Measurements from ENCODE around the gene ANKRD22. TPM values are rescaled to one million over a fixed set of nuclear protein-coding genes. Genes with fewer than 3 reads are reported as not detected.
A peak's percentile ranks its signal among the peaks of the same experiment; 100 is the strongest.

ANKRD22 gene
- polyA plus RNA-seq, 2 of the 4 experiments (the other 2 are of a cell fraction), result 0.53 to 0.59 TPM

GRCh38 chr10:88781206-88781605, 70.4 kb downstream of the ANKRD22 start:
- ATAC-seq (no peak), DNase-seq (ENCODE audit: low read depth in 1 of 2, low spot score in 1 of 2) (no peak), FAIRE-seq (peak; percentile 39)
- no peak overlapping the region for H3K27ac ChIP-seq
- no peaks in the 10 kb centered on the region for H3K4me1 ChIP-seq
- H3K4me2 ChIP-seq, result no peak overlapping the region
- WGBS (ENCODE audit: missing lambda C conversion rate), result 11% methylated on average over 2 of the region's 2 CpGs
- ChIA-PET CTCF (interaction anchor here (0.9 kb wide), 1 partner anchor 13 kb away, joined by 3 read pairs; no protein-coding TSS in a partner anchor), POLR2A (no interaction called here)
- H3K4me3 ChIP-seq, result no peak overlapping the region
- TF ChIP-seq POLR2AphosphoS2 (conservative IDR thresholded peaks at IDR 0.05; ENCODE audit: low read length) (no peak), ESRRA (IDR thresholded peaks at IDR 0.05; ENCODE audit: borderline replicate concordance, low read length) (no peak), MAFK (IDR thresholded peaks at IDR 0.05; ENCODE audit: partially characterized antibody) (no peak), RNF2 (IDR thresholded peaks at IDR 0.05; ENCODE audit: borderline replicate concordance, low read depth) (no peak), EHMT2 (IDR thresholded peaks at IDR 0.05; ENCODE audit: low read depth) (no peak), HOXB5 (CRISPR knock-in tag; IDR thresholded peaks at IDR 0.05) (no peak), CHD4 (IDR thresholded peaks at IDR 0.05; ENCODE audit: borderline replicate concordance) (no peak), MAZ (IDR thresholded peaks at IDR 0.05; ENCODE audit: borderline replicate concordance, low read depth, low read length) (no peak), USF2 (IDR thresholded peaks at IDR 0.05) (no peak), CBX8 (IDR thresholded peaks at IDR 0.05) (no peak), RCOR1 (IDR thresholded peaks at IDR 0.05; ENCODE audit: low read depth, low read length) (no peak), HDAC2 (IDR thresholded peaks at IDR 0.05) (no peak), BCL3 (IDR thresholded peaks at IDR 0.05) (no peak), KDM5A (IDR thresholded peaks at IDR 0.05) (no peak), ELK1 (IDR thresholded peaks at IDR 0.05; ENCODE audit: low read depth, low read length) (no peak), E2F6 (IDR thresholded peaks at IDR 0.05; ENCODE audit: borderline replicate concordance, low read depth) (no peak), RARB (CRISPR knock-in tag; IDR thresholded peaks at IDR 0.05) (no peak), SREBF2 (IDR thresholded peaks at IDR 0.05) (no peak), BHLHE40 (IDR thresholded peaks at IDR 0.05; ENCODE audit: low read depth, low read length) (no peak)
- no peaks in the 10 kb centered on the region for H3K9me3 ChIP-seq

Other genes starting within 250 kb of the ANKRD22 start
- gene LIPF, start 187.4 kb downstream of the ANKRD22 start, polyA plus RNA-seq (2011; rRNA removed), result not detected in 2 replicates
- not detected in 3 replicates for gene LIPF, start 187.4 kb downstream of the ANKRD22 start, polyA plus RNA-seq (2017; fragmentation: RNase III; extraction: RNeasy Plus Mini Kit Qiagen cat#74134 plus additional on column Dnase treatment)
- 0.05 TPM in 1 of 2 replicates, not detected in the other for gene LIPK, start 145.6 kb downstream of the ANKRD22 start, polyA plus RNA-seq (2011; rRNA removed)
- gene LIPK, start 145.6 kb downstream of the ANKRD22 start, polyA plus RNA-seq (2017; fragmentation: RNase III; extraction: RNeasy Plus Mini Kit Qiagen cat#74134 plus additional on column Dnase treatment), result not detected in 3 replicates
- gene LIPN, start 91.8 kb downstream of the ANKRD22 start, polyA plus RNA-seq (2011; rRNA removed), result not detected in 2 replicates
- gene LIPN, start 91.8 kb downstream of the ANKRD22 start, polyA plus RNA-seq (2017; fragmentation: RNase III; extraction: RNeasy Plus Mini Kit Qiagen cat#74134 plus additional on column Dnase treatment), result not detected in 3 replicates
- not detected in 2 replicates for gene LIPM, start 49.1 kb downstream of the ANKRD22 start, polyA plus RNA-seq (2011; rRNA removed)
- not detected in 3 replicates for gene LIPM, start 49.1 kb downstream of the ANKRD22 start, polyA plus RNA-seq (2017; fragmentation: RNase III; extraction: RNeasy Plus Mini Kit Qiagen cat#74134 plus additional on column Dnase treatment)
- gene STAMBPL1, start 28.4 kb upstream of the ANKRD22 start, polyA plus RNA-seq (2011; rRNA removed), result 28.9 and 32.1 TPM in 2 replicates
- gene STAMBPL1, start 28.4 kb upstream of the ANKRD22 start, polyA plus RNA-seq (2017; fragmentation: RNase III; extraction: RNeasy Plus Mini Kit Qiagen cat#74134 plus additional on column Dnase treatment), result 25.8 to 29.0 TPM (median 28.2 TPM) in 3 replicates
- 15.0 and 22.6 TPM in 2 replicates for gene ACTA2, start 100.9 kb upstream of the ANKRD22 start, polyA plus RNA-seq (2011; rRNA removed)
- 25.9 to 32.0 TPM (median 27.3 TPM) in 3 replicates for gene ACTA2, start 100.9 kb upstream of the ANKRD22 start, polyA plus RNA-seq (2017; fragmentation: RNase III; extraction: RNeasy Plus Mini Kit Qiagen cat#74134 plus additional on column Dnase treatment)
- gene FAS, start 139.0 kb upstream of the ANKRD22 start, polyA plus RNA-seq (2011; rRNA removed), result 29.5 and 30.1 TPM in 2 replicates
- 21.0 to 24.2 TPM (median 23.4 TPM) in 3 replicates for gene FAS, start 139.0 kb upstream of the ANKRD22 start, polyA plus RNA-seq (2017; fragmentation: RNase III; extraction: RNeasy Plus Mini Kit Qiagen cat#74134 plus additional on column Dnase treatment)

All from A549 (cell line).